Measurements from ENCODE around the gene HIRIP3. TPM values are rescaled to one million over a fixed set of nuclear protein-coding genes. Genes with fewer than 3 reads are reported as not detected.

HIRIP3 gene
- total RNA-seq, 1 experiment from 2014 or later: 27.3 TPM

DNA sequence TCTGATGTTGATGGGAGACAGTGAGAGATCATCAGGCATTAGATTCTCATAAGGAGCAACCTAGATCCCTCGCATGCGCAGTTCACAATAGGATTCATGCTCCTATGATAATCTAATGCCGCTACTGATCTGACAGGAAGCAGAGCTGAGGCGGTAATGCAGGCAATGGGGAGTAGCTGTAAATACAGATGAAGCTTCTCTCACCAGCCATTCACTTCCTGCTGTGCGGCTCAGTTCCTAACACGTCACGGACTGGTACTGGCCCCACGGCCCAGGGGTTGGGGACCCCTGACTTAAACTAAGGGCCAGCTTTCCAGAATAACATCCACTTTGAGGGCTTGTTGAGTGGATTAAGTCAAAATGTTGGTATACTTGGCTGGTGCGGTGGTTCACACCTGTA is 36.1 kb downstream of the HIRIP3 start:
- Histone ChIP-seq H3K4me1 (replicated peaks; ENCODE audit: insufficient read depth) (peaks cover 11% of the 10 kb centered on the region), H4K20me1 (ENCODE audit: insufficient read depth) (no peaks in the 10 kb centered on the region), H3K27me3 (ENCODE audit: insufficient read depth, low read depth) (no peaks in the 10 kb centered on the region), H3K36me3 (ENCODE audit: low read depth) (no peaks in the 10 kb centered on the region), H3F3A (ENCODE audit: insufficient read depth, low read depth) (peaks cover 8% of the 10 kb centered on the region; the same call in 1 of the 2 replicates), H3K9me2 (ENCODE audit: insufficient read depth) (no peaks in the 10 kb centered on the region), H3K79me2 (ENCODE audit: low read depth) (no peaks in the 10 kb centered on the region), H3K4me3 (no peak overlapping the region), H2AFZ (no peak overlapping the region), H3K4me2 (no peak overlapping the region), H3K27ac (no peak overlapping the region), H3K9me3 (ENCODE audit: insufficient read depth, low read depth) (no peaks in the 10 kb centered on the region)
- BruUV-seq (replicated peaks): no TSS peak
- DNase-seq: no peak
- ChIA-PET POLR2A (ENCODE audit: unreplicated experiment) (no interaction called here), CTCF (no interaction called here)
- intact Hi-C loops (cut with micrococcal nuclease; ENCODE audit: unreplicated experiment): no loop called here
- TF ChIP-seq EZH2 (IDR thresholded peaks at IDR 0.05; ENCODE audit: low read depth) (no peak), CTCF (conservative IDR thresholded peaks at IDR 0.05) (no peak)

GRCh38 chr16:29958756-29959155 is 36.7 kb downstream of the HIRIP3 start:
- POLR2A ChIA-PET (ENCODE audit: unreplicated experiment): no interaction called here
- H3K4me1 ChIP-seq (replicated peaks; ENCODE audit: insufficient read depth): peaks cover 11% of the 10 kb centered on the region

DNA sequence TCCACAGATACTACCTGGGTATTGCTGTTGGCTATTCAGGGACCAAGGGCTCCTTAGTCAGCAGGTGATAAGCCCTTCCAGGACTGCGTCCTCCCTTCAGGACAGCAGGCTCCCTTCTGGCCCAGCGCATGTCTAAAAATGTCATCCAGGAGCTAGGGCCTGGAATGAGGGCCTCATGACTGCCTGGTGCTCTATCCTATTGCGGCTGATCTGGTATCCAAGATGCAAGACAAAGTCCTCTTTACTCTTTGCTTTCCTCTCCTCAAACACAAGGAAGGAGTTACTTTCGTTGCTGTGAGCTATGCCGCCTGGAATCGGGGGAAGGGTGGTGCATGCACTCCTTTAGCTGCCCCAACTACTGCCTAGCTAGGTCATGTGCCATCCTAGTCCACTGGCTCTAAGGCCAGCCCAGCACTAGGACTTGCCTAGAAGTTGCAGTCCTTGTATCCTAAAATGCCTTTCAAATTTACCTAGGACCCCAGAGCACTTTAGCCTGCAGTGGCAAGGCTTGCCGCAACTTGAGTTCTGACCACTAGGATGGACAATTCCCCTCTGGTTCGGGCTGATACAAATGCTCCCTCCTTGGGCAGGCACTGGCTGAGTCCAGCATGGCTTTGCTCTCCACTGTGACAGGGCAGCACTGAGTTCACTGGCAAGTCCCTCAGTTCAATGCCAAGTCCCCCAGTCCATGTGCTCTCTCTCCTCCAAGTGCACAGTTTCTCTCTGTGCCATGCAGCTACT is 43.6 kb downstream of the HIRIP3 start:
- ChIA-PET POLR2A (ENCODE audit: unreplicated experiment) (no interaction called here), CTCF (interaction anchor here (0.5 to 0.6 kb wide), 2 partner anchors 10 to 12 kb away, joined by 3 read pairs; partner anchors contain the start of gene TMEM219)

More at GRCh38 chr16:29958756-29959155, 36.7 kb downstream of the HIRIP3 start:
- Histone ChIP-seq H3K27me3 (ENCODE audit: insufficient read depth, low read depth) (no peaks in the 10 kb centered on the region), H3K79me2 (ENCODE audit: low read depth) (no peaks in the 10 kb centered on the region), H2AFZ (no peak overlapping the region), H4K20me1 (ENCODE audit: insufficient read depth) (no peaks in the 10 kb centered on the region), H3K4me2 (no peak overlapping the region), H3K36me3 (ENCODE audit: low read depth) (no peaks in the 10 kb centered on the region), H3K9me3 (ENCODE audit: insufficient read depth, low read depth) (no peaks in the 10 kb centered on the region), H3F3A (ENCODE audit: insufficient read depth, low read depth) (peaks cover 8% of the 10 kb centered on the region; the same call in 1 of the 2 replicates), H3K9me2 (ENCODE audit: insufficient read depth) (no peaks in the 10 kb centered on the region), H3K27ac (no peak overlapping the region), H3K4me3 (no peak overlapping the region)
- BruUV-seq (replicated peaks): no TSS peak
- DNase-seq: no peak
- CTCF ChIA-PET: no interaction called here
- intact Hi-C loops (cut with micrococcal nuclease; ENCODE audit: unreplicated experiment): no loop called here
- TF ChIP-seq CTCF (conservative IDR thresholded peaks at IDR 0.05): no peak
- no peak for TF ChIP-seq EZH2 (IDR thresholded peaks at IDR 0.05; ENCODE audit: low read depth)

More for the DNA sequence above, 43.6 kb downstream of the HIRIP3 start:
- no peak for TF ChIP-seq CTCF (conservative IDR thresholded peaks at IDR 0.05)
- no peak for TF ChIP-seq EZH2 (IDR thresholded peaks at IDR 0.05; ENCODE audit: low read depth)
- Histone ChIP-seq H3K9me2 (ENCODE audit: insufficient read depth) (no peaks in the 10 kb centered on the region), H4K20me1 (ENCODE audit: insufficient read depth) (no peaks in the 10 kb centered on the region), H3K4me1 (replicated peaks; ENCODE audit: insufficient read depth) (no peaks in the 10 kb centered on the region), H2AFZ (no peak overlapping the region), H3F3A (ENCODE audit: insufficient read depth, low read depth) (no peaks in the 10 kb centered on the region), H3K9me3 (ENCODE audit: insufficient read depth, low read depth) (no peaks in the 10 kb centered on the region), H3K4me3 (no peak overlapping the region), H3K27ac (no peak overlapping the region), H3K36me3 (ENCODE audit: low read depth) (no peaks in the 10 kb centered on the region), H3K79me2 (ENCODE audit: low read depth) (no peaks in the 10 kb centered on the region), H3K4me2 (no peak overlapping the region), H3K27me3 (ENCODE audit: insufficient read depth, low read depth) (no peaks in the 10 kb centered on the region)
- BruUV-seq (replicated peaks): no TSS peak
- intact Hi-C loops (cut with micrococcal nuclease; ENCODE audit: unreplicated experiment): no loop called here
- no peak for DNase-seq

Measured in PC-9 (cell line).